H1 (cell line): ENCODE measurements around the gene COL16A1. TPM values are rescaled to one million over a fixed set of nuclear protein-coding genes. Genes with fewer than 3 reads are reported as not detected.

Experiments
- JUND ChIP-seq: IDR thresholded peaks from 2 replicates; pipeline ENCODE4 v1.6.1; 2011; ENCODE audit warnings: mild to moderate bottlenecking, improper control_type of control experiment, low read length
- SRF ChIP-seq: IDR thresholded peaks from 2 replicates; pipeline ENCODE4 v1.6.1; 2011; ENCODE audit warnings: mild to moderate bottlenecking, low read depth, low read length, moderate library complexity
- USF2 ChIP-seq: IDR thresholded peaks from 2 replicates; pipeline ENCODE4 v1.6.1; 2011; ENCODE audit warnings: low read length, improper control_type of control experiment
- polyA plus RNA-seq, 7 experiments: library from polyadenylated mRNA; depleted of rRNA in 3 of 7; stranded (reverse) in 5 of 7; unstranded in 2 of 7; fragments of >200 nt in 5 of 7; fragments of 200-250 nt in 2 of 7; gene quantifications; 1 replicate in 5 of 7; 2 replicates in 1 of 7; 4 replicates in 1 of 7; pipeline versions ENCODE4 v1.2.1 to v1.2.3, GENCODE V29; 2011 to 2013; ENCODE audit warnings: missing spikeins in 2 of 7, mixed read lengths in 2 of 7
- total RNA-seq: library from RNA; stranded (reverse); fragmentation: NEBNext Ultra II Directional; extraction: Animal tissue kit (Norgen Biotek cat#: 25700); gene quantifications from 2 replicates; pipeline ENCODE4 v1.2.1, GENCODE V29; 2021
- TF ChIP-seq, protein P1 (sequence below): IDR thresholded peaks from 2 replicates; pipeline ENCODE4 v1.6.1; 2011; ENCODE audit warnings: low read depth, mild to moderate bottlenecking, low read length; ENCODE audit not compliant: insufficient read depth

COL16A1 gene
- total and polyA plus RNA-seq, 2 of the 8 experiments (the other 6 are each of a cell fraction or from before 2014, with no cell fraction given) = 2.0 to 10.5 TPM

DNA sequence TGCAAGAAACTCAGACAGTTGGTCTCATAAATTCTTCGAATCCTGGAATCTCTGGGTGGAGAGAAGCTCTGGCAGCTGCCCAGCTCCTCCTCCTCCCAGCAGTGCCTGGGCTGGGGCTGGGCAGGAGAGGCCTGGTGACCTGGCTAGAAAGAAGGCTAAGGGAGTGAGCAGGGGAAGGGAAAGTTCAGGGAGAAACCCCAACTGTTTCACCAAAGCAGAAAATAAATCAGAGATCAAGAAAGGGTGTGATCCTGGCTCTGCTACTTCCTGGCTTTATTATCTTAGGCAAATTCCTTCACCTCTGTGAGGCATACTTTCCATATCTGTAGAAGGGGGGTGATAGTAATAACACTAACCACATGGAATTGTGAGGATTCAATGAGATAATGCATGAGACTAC, 8.8 kb upstream of the COL16A1 start (continued):
- TF ChIP-seq, protein P1, sequence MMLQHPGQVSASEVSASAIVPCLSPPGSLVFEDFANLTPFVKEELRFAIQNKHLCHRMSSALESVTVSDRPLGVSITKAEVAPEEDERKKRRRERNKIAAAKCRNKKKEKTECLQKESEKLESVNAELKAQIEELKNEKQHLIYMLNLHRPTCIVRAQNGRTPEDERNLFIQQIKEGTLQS = no peak
- no peak for TF ChIP-seq SRF
- no peak for TF ChIP-seq USF2
- no peak for TF ChIP-seq JUND
